ENCODE results near the gene KRTAP4-11.
"Not testable (repeated sequence)": the region's sequence is repeated elsewhere in the genome, so short reads cannot be mapped to it uniquely, and the experiment has no call there.

DNA sequence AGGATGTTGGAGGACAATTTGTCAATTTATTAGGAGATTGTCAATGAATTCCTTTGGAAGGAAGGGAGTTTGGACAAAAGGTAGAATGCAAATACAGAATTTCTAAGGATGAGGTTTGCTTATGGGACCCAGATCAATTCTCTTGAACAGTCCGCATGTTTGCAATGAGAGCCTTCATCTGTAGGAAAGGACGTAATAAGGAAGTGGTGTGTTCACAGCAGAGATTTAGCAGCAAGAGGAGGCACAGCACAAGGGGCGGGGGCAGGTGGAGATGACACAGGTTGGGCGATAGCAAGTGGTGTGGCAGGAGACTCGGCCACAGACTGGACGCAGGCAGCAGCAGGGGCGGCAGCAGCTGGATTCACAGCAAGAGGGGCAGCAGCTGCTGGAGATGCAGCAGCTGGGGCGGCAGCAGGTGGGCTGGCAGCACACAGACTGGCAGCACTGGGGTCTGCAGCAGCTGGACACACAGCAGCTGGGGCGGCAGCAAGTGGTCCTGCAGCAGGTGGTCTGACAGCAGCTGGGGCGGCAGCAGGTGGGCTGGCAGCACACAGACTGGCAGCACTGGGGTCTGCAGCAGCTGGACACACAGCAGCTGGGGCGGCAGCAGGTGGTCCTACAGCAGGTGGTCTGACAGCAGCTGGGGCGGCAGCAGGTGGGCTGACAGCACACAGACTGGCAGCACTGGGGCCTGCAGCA lies 5.3 kb upstream of the KRTAP4-11 start:
- TF ChIP-seq NFIC (IDR thresholded peaks at IDR 0.05; ENCODE audit: low read depth, low read length); CTCF (IDR thresholded peaks at IDR 0.05 in 2 of 3, conservative IDR thresholded peaks at IDR 0.05 in 1 of 3; ENCODE audit: control insufficient read depth in 2 of 3, extremely low read depth in 1 of 3, insufficient read depth in 1 of 3, low read depth in 3 of 3, low read length in 3 of 3); FOXM1 (IDR thresholded peaks at IDR 0.05; ENCODE audit: low read depth, low read length); BCL3 (IDR thresholded peaks at IDR 0.05; ENCODE audit: borderline replicate concordance, insufficient read depth, low read depth, low read length, poor library complexity, severe bottlenecking); ATF2 (IDR thresholded peaks at IDR 0.05; ENCODE audit: low read length); TARDBP (IDR thresholded peaks at IDR 0.05; ENCODE audit: borderline replicate concordance); POLR2A (IDR thresholded peaks at IDR 0.05; ENCODE audit: low read depth, low read length); SIN3A (IDR thresholded peaks at IDR 0.05; ENCODE audit: low read depth, low read length): not testable (repeated sequence)
- TF ChIP-seq, protein P1, sequence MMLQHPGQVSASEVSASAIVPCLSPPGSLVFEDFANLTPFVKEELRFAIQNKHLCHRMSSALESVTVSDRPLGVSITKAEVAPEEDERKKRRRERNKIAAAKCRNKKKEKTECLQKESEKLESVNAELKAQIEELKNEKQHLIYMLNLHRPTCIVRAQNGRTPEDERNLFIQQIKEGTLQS (IDR thresholded peaks at IDR 0.05; ENCODE audit: borderline replicate concordance, extremely low read depth, low read depth, low read length) = not testable (repeated sequence)
